Stromal cell of bone marrow (primary cell): ENCODE data around the gene GPAM.

Source experiments
- DNase-seq: peaks from one replicate; pipeline ENCODE4 v3.0.0-alpha.2; 2012; ENCODE audit warnings: low read depth

The GPAM gene

DNA sequence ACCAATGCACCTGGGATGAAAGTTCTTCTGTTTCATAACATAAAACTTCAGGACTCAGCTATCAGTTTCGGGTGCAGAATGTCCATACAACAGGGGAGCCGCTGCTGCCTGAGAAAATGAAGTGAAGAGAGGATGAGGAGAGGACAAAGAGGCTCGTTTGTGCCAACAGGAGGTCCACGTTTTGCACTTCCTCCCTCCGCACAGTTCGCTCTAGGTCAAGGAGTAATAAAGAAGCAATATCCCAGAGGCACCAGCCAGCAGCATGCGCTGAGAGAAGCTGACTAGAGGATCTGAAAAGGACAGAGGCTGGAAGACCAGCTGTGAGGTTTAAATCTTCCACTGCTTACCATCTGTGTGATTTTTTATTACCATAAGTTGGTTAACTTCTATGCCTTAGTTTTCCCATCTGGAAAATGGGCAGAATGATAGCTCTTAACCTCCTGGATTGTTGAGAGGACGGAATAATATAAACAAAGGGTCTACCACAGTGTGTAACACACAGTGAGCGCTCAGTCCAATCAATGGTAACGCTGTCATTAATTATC, 709 bp downstream of the GPAM start:
- no peak for DNase-seq

DNA sequence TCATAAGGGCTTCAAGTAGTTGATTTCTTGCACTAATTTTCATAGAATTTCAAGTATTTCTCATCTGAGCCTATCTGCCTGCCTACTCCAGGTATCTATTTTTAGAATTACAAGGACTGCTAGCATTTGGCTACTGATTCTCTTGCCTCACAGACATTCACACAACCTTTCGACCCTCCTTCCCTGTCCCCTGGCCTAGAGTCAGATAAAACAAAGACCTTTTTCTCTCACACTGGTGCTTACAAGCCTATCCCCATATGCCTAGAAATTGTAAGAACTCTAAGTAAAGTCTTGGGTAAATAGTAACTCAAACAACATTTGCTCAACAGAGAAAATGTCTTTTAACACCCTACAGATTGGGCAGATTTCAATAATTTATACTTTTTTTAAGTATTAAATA, 6.3 kb downstream of the GPAM start:
- no peak for DNase-seq

DNA sequence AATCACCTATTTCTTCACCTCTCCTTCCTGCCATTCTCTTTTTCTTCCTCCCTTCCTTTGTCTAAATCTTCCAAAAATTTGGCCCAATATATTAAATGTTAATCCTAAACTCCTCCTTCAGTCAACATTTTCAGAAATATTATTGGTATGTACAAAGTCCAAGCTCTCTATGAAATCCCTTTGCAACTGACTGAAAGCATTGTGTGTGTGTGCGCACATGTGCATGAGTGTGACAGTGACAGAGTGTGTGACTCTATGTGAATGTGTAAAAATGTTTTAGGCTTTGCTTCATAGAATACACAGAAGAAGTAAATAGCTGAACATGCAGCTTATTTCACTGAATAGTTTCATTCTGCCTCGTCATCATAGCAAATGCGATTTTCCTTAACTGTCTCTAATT, 7.0 kb downstream of the GPAM start:
- no peak for DNase-seq

DNA sequence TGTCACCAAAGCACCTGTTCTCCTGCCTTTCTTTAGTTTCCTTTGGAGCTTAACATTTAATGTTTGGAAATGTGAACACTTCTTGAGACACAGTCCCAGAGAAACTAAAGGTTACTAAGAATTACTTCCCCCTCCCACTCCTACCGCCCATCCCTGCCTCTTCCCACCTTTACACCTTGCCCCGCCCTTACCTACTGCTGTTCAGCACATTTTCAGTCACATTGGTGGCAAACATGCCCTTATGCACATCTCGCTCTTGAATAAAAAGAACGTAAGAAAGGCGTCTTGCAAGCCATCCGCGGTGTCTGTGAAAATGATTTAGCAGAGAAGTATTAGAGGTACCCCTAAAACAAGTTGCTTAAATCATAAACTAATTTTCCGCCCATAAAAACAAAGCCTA, 8.2 kb downstream of the GPAM start:
- no peak for DNase-seq

DNA sequence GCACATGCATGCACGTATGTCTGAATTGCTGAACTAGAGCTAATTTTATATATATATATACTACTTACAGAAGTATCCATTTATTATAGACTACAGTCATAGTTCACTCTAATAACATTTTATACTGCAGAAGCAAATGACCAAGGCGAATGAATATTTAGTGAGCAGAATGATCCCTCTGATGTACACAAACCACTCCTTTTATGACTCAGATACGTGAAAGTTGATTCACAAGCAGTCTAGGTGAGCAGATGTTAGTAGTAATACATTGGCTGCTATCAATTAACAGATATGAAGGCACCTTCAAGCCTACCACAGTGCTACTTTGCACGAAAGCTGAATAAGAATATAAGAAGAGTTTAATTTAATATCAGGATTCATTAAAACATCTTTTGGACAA, 10.4 kb downstream of the GPAM start:
- no peak for DNase-seq

DNA sequence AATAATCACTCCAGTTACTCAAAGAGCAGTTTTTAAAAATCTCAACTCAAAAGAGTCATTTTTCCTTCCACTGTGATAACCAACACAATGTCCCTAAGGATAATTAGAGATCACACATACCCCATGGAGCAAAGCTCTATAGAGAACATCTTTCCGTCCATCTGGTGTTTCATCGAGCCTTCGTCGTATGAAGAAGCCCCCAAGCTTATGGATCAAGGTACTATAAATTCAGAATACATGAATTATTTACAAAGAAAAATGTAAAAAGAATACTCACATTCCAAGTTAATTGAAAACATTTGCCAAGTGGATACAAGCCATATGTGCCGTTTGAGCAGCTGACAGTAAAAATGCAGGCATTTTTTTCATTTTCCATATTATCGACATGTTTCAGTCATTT, 14.8 kb downstream of the GPAM start:
- no peak for DNase-seq

DNA sequence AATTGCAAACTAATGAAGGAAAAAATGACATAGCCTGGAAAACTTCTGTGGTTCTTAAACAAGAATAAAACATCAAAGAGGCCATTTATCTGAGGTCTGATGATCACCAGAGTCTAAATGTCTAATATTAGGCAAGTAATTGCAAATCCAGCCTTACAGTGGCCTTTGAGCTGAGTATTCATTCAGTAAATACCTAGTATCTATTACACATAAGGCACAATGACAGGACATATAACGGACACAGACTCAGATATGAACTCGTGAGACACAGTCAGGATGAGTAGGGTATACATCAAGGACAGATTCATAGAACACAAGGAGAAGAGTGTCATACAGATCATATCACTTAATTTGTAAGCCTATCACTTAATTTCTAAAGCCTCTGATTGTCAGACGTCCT, 16.8 kb downstream of the GPAM start:
- no peak for DNase-seq

DNA sequence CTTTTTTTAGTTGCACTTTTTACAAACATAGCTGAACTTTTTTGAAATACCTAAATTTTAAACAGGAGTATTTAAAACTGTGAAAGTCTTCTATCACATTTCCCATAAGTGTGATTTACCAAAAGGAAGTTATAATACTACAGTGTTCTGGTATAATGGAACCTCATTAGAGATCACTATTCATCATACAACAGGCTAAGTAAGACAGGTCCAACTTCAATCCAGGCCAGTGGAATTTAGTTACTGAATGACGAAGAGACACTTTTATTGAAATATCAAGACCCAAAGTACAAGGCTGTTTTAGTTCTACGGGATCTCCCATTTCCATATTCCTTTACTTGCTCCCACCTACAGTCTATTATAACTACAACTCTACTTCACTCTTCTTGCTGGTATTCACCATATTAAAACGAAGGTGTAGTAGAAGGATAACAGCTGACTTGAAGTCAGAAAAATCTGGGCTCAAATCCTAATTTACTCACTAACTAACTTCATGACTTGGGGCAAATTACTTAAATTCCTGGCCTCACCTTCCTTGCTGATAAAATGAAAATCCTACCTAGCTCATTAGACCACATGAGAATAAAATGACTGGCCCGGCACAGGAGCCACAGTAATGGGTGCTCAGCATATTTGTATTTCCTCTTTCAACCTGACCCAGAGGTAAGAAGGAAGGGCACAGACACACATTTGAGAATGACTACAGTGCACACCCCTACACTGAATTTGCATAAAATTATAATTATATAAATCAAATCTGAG, 21.6 kb downstream of the GPAM start:
- no peak for DNase-seq

DNA sequence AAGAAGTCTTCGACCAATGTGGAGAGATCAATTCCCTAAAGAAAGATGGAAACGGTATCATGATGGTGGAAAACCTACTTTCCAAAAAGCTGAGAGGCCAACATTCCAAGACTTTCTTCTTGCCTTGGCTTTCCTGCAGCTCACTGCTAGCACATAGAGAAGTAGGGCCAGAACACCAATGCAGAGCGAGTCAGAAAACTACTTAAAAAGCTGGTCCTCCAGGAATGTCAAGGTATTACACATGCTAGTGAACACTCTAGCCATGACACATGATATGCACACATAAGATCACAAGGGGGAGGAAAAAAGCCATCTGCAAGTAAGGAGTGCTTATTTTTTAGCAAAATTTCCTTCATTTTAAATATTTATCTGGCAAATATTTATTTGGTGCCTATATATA, 22.7 kb downstream of the GPAM start:
- no peak for DNase-seq

DNA sequence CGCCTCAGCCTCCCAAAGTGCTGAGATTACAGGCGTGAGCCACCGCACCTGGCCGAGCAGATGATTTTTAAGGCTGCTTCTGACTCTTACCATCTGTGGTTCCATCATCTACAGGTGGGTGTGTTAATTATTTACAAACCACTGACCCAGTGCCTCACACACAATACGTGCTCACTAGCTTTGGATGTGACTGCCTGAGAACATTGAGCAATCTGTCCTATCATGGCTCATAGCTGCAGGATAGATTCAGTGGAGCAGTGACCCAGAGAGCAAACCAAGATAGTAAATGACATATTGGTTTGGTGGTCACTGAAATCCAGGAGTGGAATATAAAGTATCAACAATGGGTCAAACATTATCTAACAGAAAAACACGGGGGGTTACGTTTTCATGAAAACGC, 24.1 kb downstream of the GPAM start:
- DNase-seq: no peak

DNA sequence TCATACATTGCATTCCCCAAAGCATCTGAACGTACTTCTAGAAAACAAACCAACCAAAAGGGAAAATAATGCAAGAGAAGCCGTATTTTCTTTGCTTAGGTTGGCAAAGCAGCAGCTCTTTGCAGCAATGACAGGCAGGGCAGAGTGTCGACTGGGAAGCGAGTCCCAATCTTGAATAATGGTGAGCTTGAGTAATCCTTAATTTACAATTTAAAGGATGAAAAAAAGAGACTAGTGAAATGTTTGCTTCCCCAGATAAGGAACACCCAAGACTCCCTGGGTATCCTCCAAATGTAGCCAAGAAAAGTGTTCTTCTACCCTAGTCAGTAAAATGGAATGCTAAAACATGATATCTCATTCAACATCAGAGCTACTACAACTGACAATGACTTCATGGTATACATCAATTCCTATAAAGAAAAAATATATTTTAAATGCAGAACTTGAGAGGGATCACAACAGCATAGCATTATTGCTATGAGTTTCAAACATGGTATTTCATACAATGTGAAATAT, 32.0 kb downstream of the GPAM start:
- DNase-seq: no peak

DNA sequence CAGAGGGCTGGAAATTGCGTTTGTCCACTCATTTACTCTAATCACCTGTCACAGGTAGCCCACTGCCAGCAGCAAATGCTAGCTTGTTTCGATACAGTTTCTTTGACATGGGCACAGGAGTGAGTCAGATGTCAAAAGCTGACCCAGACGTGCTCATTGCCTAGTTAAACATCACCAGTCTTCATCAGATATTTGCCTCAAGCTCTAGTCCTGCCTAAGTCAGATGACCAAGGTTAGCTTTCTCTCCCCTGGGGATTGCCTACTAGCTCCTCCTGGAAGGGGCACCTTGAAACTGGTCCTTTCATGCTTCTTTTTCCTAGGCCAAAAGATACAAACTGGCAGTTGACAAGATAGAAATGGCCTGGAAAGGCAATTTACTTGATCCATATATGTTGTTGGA, 35.2 kb downstream of the GPAM start:
- no peak for DNase-seq

DNA sequence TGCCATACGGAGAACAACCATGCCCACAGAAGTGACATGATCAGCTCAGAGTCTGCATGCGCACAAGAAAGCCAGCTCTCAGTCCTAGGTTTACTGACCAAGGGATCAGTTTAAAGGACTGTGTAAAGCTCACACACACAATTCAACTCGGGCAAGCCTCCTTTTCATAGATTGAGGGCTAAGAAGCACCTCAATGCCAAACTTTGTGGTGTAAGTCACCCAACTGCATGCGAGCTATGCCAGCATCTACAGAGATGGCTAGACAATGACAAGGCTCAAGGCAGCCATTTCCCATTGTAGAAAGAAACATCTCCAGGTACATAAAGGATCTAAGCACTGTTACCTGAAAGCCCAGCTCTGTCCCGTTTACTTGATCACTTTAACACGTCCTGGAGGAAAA, 36.8 kb downstream of the GPAM start:
- DNase-seq: no peak

DNA sequence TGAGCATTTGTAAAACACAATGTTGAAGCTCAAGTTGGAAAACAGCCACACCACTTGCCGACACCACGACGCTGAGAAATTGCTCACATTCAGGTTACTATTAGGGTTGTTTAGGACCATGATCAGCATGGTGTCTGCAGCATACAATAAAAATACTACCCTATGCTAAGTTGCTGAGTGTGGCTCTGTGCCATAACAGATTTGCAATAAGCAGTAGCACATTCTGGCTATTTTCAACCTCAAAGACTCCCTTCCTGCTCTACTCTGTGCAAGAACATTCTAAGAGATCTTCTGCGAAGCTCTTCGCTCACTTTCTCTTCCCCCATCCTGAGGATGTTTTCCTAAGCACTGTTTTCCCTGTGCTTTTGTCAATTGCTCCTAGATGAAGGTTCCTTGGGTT, 38.3 kb downstream of the GPAM start:
- DNase-seq: no peak

DNA sequence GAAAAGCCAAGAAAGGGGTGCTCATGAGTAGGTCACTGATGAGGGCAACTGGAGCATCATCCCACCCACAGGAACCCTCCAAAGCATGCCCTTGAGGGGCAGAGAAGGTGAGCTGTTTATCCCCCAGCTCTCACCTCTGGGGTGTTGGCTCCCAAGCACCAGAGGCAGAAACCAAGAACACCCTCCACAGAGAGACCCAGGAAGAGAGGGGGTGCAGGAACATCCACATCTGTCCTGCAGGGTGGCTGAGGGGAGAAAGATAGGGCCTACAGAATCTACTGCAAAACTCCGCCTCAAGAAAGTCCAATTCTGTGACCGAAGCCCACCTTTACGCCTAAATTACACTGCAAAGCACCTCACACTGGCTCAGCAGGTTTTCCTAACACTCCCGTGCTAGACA, 40.1 kb downstream of the GPAM start:
- no peak for DNase-seq

DNA sequence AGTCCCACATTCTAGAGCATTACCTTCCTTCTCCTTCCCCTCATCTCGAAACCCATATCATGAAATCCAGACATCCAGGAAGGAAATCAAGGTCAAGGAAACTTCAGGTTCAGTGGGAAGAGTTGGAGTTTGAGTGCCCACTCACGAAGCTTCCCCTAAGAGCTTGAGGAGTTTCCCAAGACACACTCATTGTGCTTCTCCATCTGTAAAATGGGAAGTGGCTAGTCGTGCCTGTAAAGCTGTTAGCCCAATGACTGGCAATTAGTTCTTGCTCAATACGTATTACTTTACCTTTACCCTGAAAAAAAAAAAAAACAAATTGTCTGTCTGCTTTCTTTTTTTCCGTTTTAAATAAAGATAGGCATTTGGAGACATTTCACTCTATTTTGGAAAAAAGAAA, 42.3 kb downstream of the GPAM start:
- DNase-seq: no peak

DNA sequence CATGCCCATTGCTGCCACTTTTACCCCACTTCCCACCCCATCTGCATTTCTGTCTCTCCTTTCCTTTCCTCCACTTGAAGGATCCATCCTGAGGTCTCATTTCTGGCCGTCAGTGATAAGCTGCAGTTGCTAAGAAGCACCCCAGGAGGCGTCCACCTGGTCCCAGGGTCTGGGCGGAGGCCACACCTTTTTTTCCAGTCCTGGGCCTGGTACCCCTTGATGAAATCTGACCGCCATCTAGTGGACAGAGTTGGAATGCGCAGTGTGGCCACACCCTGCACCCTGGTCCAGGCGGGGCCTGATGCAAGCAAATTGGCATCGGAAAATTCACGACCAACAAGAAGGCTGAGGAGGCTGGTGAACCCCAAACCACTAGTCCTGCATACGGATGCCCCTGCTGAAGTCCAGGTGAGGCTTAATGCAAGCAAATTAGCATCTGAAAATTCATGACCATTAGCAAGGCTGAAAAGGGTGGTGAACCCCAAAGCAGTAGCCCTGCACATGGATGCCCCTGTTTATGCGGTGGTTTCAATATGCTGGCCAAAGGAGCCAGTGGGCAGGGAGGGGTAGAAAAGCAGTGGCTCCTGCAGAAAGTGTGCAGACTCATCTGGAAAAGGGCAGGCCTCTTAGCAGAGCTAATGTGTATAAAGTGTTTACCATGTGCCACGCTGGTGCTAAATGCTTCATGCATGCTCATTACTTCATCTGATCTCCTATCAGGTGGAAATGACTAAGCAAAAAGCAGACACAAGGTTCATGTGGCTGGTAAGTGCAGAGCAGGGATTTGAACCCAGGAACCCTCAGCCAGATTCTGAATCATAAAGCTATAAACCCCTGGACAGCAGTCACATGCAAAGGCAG, 43.2 kb downstream of the GPAM start:
- DNase-seq: peak; percentile 25

DNA sequence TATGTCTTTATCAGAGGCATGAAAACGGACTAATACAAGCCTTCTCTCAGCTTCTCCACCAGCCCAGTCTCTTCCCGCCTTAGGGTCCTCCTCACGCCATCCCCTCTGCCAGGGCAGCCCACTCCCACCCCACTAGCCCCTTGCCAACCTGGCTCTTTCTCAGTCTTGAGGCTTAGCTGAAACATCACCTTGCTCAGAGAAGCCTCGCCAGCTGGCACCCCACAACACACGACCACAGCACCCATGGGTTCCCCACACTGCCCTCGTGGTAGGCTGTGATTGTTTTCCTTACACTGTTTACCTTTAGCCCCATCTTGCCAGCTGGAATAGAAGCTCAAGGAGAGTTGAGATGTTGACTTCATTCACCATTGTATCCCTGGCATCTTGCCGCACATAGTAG, 44.4 kb downstream of the GPAM start:
- no peak for DNase-seq

DNA sequence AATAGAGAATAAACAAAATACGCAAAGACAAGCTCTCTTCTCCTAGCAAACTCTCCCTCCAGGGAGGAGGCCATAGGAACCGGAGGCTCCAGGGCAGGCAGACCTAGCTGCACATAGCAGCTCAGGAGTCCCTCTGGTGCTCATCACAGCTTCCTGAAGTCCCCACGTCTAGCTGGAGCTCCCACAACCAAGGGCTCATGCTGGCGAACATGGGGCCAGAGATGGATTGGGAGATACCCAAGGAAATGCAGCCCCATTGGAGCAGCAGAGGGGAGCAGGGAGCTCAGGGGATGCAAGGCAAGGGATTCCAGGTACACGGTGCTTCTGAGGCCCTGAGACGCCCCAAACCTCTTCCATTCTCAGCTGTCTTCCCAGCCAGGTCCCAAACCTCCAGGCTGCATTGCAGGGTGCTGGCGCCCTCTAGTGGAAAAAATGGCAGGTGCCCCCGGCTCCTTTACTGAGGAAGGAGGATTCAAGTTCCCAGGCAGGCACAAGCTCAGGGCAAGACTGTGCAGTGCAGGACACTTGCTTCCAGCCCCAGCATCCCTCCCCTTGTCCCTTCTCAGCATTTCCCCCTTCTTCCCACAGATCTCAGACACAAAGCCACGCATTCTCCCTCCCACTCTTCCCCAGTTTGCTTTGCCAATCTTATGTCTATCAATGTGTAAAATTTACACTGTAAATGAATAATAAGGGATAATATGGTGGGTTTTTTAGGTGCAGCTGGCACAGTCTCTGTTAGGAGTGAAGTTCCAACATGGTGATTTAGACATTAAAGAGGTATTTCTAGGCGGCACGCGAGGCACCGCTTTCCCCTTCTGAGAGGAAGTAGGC, 46.2 kb downstream of the GPAM start:
- DNase-seq: peak; percentile 26

DNA sequence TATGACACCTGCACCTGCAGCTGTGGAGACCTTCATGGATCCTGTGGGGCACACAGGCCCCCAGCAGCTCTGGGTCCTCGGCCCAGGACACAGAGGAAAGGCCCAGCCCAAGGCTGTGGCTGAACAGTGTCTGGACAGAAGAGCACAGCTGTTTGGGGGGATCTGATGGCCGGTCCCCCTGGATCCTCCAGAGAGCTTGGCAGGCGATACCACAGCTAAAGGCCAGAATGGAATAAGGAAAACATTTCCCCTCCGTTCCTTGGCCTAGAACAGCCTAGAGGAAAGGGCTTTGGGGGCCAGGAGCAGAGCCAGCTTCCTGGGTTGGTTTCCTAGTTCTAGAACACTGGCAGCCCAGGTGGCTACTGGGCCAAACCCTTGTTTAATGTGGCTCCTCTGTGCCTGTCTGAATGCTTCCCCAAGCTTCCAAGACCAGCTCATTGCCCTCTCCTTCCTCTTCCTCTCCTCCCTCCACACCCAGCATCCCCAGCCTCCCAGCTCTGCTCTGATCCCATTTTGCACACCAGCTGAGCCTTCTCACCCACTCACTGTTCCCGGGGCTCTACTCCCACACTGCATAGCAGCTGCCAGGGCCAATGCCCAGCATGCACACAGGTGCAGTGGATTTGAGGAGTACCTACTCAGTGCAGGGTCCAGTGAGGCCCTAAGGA, 46.9 kb downstream of the GPAM start:
- no peak for DNase-seq

DNA sequence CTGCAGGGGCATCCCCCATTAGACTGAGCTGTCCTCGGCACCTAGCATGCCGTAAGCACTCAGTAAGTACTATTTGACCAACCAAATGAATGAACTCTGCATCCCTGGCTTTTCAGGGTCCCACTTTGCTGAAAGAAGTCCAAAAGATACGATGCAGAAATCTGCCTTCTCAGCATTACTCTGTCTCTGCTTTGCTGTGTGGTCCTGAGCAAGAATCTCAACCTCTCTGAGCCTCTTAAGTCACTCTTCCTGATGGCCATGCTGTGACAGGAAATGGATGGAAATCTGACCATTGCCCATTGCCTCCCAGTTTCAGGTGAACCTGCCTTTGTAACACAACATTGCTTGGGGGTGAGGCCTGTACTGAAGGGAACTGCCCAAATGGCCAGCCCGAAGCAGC, 48.0 kb downstream of the GPAM start:
- DNase-seq: no peak

DNA sequence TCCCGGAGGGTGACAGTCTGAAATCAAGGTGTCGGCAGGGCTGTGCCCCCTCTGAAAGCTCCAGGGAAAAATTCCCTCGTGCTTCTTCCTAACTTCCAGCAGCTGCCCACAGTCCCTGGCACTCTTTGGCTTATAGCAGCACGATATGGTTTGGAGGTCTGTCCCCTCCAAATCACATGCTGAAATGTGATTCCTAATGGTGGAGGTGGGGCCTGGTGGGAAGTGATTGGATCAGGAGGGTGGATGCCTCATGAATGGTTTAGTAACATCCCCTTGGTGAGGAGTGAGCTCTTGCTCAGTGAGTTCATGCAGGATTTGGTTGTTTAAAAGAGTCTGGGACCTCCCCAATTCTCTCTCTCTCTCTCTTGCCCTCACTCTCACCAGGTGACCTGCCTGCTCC, 51.1 kb downstream of the GPAM start:
- DNase-seq: no peak
